GM18951 (cell line): ENCODE results near the gene INAFM1.
"Not testable (repeated sequence)": the region's sequence is repeated elsewhere in the genome, so short reads cannot be mapped to it uniquely, and the experiment has no call there.

Experiments
- POLR2A ChIP-seq: IDR thresholded peaks from 4 replicates; pipeline ENCODE4 v1.6.1; 2011; ENCODE audit warnings: mild to moderate bottlenecking; ENCODE audit not compliant: insufficient read length, insufficient read depth; ENCODE audit errors: extremely low read depth
- in situ Hi-C: fragments of 300-500 bp; cut with MboI; formaldehyde crosslinking; loops from one replicate; pipeline ENCODE4 v1.12.0; 2022; ENCODE audit warnings: low sequenced_read_pairs, mixed read lengths, inconsistent platforms; ENCODE audit not compliant: unreplicated experiment

Gene INAFM1

DNA sequence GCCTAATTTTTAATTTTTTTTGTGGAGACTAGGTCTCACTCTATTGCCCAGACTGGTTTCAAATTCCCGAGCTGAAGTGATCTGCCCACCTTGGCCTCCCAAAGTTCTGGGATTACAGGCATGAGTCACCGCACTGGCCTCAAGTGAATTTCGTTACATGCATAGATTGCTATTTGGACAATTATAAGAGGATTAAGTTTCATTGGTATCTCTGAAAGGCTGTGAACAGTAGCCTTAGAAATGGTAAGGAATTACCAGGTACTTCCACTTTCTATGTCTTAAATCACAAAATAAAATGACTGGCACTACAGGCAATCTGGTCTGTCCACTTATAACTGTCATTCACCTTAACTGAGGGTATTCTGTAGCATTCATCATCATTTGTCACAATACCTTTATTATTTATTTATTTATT lies 21.2 kb upstream of the INAFM1 start:
- TF ChIP-seq POLR2A: no peak

DNA sequence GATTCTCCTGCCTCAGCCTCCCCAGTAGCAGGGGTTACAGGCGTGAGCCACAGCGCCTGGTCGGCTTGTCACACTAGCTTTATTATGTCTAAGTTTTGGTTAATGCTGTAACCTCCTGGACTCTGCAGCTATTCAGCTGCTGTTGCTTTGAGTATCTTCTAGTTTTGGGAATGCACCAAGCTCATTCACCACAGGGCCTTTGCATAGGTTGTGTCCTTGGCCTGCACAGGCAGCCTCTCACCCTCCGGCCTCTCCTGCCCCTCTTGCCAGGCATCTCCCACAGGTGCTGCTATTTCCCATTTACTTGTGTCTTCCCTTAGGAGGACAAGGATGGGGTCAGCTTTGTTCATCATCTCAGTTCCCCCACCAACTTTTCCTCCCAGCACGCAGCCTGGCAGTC lies 20.7 kb upstream of the INAFM1 start:
- TF ChIP-seq POLR2A: no peak
- in situ Hi-C loops: loop anchor here (10.0 kb wide), 1 partner anchor 109 kb away; no protein-coding TSS in a partner anchor

More for the DNA sequence above, 21.2 kb upstream of the INAFM1 start:
- in situ Hi-C loops: loop anchor here (10.0 kb wide), 1 partner anchor 109 kb away; no protein-coding TSS in a partner anchor

DNA sequence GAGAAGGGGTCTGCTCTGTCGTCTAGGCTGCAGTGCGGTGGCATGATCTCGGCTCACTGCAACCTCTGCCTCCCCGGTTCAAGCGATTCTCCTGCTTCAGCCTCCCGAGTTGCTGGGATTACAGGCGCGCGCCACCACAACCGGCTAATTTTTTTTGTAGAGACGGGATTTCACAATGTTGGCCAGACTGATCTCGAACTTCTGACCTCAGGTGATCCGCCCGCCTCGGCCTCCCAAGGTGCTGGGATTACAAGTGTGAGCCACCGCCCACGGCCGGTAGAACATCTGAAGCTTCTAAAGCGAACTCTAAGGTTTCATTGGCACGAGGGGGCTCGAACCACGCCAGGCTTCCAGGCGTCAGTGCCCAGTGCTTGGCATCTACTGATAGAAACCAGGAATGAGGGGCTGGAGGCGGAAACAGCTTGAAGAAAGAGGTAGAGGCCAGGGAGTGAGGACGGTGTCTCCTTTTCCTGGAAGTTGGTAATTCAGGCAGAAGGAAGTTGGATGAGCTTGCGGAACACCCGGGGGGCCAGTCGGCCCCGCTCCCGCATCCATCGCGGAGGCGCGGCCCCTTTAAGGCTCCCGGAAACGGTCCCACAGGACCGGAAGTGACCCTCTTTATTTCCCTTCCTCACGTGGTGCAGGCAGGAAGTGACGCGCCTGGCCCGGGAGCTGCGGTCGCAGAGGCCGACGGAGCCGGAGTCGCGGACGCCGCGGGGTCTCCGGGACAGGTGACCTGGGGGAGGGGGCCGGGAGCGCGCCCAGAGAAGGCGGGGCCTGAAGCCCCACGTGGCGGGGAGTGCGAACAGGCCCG lies 18.6 kb upstream of the INAFM1 start, which contains the start of gene CCDC9:
Gene CCDC9 (plus strand): TSS at position 647 of the 814 bp plus-strand sequence. CDS start 1,876 bp downstream, outside the sequence.
- peak; percentile 69 for TF ChIP-seq POLR2A
- in situ Hi-C loops: loop anchor here (10.0 kb wide), 1 partner anchor 111 kb away; no protein-coding TSS in a partner anchor

DNA sequence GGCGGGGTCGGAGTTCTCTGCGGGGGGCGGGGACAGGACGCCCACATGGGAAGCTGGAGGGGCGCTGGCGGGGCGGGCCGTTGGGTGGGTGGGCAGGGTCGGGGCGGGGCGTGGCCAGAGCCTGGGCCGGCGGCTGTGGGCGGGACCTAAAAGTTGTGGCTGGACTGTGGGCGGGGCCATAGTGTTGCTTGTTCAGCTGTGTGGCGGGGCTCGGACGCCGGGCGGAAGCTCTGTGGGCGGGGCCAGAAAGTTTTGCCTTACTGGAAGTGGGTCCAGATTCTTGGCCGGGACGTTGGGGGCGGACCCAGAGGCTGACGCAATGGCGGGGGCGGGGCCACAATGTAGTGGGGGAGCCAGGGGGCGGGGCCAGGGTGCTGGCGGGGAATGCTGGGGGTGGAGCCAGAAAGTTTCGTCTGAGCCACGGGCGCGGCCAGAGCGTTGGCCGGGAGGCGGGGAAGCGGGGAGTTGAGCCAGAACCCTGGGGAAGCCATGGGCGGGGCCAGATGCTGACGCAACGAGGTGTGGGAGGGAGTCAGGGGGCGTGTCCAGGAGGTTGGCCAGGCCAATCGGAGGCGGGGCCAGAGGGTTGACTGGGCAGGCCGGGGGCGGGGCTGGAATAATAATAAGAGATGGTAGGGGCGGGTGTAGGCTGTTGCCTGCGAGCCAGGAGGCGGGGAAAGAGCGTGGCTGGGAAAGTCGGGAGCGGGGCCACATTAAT lies 17.8 kb upstream of the INAFM1 start:
- in situ Hi-C loops: loop anchor here (10.0 kb wide), 1 partner anchor 112 kb away; no protein-coding TSS in a partner anchor

DNA sequence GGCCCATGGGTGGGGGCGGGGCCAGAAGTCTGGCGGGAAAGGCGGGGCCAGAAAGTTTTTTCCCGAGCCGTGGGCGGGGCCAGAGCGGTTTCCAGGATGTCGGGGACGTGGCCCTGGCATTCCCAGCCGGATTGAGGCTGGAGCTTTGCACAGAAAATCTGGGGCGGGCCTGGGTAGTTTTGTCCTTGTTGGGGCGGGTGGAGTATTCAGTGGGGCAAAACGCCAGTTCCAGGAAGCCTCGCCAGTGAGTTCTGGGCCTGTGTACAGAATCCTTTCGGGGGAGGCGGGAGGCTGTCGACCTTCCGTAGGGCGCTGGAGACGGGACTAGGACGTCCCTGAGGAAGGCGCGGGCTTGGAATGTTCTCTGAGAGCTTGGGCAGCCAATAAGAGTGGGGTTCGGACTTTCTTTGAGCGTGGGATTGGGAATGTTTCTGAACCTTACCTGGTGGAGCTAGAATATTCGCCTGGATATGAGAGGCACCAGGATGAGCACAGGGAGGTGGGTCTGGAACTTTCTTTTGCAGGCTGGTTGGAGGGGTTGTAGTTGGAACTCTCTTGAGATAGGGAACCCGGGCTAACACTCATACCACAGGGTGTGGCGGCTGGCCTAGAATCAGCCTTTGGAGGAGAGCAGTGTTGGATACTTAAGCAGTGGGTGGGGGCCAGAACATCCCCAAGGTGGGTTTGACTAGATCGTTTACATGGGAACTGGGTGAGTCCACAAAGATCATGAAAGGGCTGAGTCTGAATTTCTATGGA lies 17.1 kb upstream of the INAFM1 start:
- in situ Hi-C loops: loop anchor here (10.0 kb wide), 1 partner anchor 113 kb away; no protein-coding TSS in a partner anchor
- no peak for TF ChIP-seq POLR2A

More for the DNA sequence above, 17.8 kb upstream of the INAFM1 start:
- peak; percentile 16 for TF ChIP-seq POLR2A

DNA sequence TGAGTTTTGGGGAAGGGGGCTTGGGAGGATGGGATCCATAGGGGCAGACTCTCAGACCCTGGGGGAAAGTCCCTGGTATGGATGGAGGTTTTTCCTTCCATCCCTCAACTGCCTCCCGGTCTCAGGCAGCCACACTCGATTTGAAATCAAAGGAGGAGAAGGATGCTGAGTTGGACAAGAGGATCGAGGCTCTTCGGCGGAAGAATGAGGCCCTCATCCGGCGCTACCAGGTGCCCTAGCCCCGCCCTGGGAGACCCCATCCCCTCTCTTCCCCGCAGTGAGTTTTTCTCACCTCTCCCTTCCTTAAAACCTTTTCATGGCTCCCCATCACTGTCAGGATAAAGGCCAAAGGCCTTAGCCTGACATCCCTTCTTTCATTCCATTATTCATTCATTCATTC lies 16.3 kb upstream of the INAFM1 start:
- in situ Hi-C loops: loop anchor here (10.0 kb wide), 1 partner anchor 114 kb away; no protein-coding TSS in a partner anchor
- TF ChIP-seq POLR2A: no peak

DNA sequence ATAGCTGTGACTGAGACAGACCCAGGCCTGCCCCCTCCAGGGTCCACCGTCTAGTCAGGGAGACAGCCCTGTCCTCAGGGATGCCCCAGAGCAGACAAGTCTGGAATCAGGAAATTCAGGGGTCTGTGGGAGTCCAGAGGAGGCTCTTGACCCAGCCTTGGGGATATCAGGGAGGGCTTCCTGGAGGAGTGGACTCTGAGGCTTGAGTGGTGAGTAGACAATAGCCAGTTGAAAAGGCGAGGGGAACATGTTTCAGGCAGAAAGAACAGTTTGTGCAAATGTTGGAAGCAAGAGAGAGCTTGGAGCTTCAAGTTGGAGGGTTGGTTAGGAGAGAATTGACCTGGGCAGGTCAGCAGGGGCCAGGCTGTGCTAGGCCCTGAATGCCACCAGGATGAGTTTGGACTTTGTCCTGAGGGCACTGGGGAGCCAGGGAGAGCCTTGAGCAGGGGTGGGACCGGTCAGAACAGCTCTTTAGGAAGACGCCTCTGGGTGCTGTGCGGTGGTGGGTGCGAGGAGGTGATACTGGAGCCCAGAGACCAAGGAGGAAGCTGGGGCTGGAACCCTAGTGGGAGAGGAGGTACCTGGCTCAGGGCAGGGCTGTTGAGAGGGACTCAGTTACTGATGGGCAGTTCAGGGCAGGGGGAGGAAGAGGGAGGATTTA lies 15.7 kb upstream of the INAFM1 start:
- no peak for TF ChIP-seq POLR2A
- in situ Hi-C loops: loop anchor here (10.0 kb wide), 1 partner anchor 114 kb away; no protein-coding TSS in a partner anchor

DNA sequence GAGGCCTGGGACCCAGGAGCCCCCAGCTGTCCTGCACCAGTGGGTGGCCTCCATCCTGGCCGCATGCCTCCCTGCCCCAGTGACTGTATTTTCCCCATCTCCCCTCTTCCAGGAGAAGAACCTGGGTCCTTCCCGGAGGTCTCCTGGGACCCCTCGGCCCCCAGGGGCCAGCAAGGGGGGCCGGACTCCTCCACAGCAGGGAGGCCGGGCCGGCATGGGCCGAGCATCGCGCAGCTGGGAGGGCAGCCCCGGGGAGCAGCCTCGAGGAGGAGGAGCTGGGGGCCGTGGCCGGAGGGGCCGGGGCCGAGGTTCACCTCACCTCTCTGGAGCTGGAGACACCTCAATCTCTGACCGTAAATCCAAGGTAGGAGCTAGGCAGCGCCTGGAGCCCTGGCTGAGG lies 14.2 kb upstream of the INAFM1 start:
- in situ Hi-C loops: no loop called here
- no peak for TF ChIP-seq POLR2A

DNA sequence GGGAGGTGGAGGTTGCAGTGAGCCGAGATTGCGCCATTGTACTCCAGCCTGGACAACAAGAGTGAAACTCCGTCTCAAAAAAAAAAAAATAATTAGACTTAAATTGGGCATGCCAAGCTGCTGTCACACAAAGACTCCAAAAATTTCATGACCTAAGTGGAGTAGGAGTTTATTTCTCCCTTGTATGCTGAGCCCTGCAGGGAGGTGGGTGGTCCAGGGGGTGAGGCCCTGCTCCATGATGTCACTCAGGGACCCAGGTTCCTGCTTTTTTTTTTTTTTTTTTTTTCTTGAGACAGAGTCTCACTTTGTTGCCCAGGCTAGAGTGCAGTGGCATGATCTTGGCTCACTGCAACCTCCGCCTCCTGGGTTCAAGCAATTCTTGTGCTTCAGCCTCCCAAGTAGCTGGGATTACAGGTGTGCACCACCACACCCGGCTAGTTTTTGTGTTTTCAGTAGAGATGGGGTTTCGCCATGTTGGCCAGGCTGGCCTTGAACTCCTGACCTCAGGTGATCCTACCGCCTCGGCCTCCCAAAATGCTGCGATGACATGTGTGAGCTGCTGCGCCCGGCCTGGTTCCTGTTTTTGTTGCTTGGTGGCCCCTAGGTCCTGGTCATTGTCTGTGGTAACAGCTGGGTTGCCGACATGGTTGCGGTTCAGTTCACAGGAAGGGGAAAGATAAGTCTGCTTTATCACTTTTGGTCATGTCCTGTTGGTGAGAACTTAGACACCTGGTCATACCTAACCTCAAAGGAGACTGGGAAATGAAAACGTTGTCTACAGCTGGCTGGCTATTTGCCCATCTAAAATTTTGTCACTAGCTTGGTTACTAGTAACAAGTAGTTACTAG lies 12.5 kb upstream of the INAFM1 start:
- in situ Hi-C loops: not testable (repeated sequence)

DNA sequence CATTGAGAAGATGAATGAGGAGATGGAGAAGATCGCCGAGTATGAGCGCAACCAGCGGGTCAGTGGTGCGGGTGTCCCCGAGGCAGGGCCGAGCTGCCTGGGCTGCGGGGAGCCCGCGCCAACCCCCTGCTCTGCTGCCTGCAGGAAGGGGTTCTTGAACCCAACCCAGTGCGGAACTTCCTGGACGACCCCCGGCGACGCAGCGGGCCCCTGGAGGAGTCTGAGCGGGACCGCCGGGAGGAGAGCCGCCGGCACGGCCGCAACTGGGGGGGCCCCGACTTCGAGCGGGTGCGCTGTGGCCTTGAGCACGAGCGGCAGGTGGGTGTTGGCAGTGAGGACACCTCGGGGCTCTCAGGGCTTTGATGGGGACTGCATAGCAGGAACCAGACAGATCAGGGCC lies 10.1 kb upstream of the INAFM1 start:
- TF ChIP-seq POLR2A: no peak
- in situ Hi-C loops: no loop called here

DNA sequence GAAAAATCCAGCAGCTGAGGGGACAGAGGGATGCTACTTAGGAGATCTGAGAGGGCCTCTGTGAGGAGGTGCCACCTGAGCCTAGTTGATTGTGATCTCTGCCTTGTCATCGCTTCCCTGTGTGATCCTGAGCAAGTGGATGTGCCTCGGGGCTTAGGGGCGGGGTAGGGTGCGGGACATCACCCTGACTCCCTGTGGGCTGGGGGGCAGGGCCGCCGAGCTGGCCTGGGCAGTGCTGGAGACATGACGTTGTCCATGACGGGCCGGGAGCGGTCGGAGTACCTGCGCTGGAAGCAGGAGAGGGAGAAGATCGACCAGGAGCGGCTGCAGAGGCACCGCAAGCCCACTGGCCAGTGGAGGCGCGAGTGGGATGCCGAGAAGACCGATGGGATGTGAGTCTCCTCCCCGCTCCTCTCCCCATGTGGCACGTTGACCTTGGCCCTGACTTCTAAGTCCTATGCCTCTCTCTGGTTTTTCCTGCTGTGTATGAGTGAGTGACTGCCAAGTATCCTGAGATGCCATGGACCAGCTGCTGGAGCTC lies 8.2 kb upstream of the INAFM1 start:
- TF ChIP-seq POLR2A: no peak
- in situ Hi-C loops: no loop called here
